GM19099 (cell line): ENCODE data around the gene SLCO3A1.

Experiments
- POLR2A ChIP-seq: IDR thresholded peaks from 3 replicates; pipeline ENCODE4 v1.6.1; 2011; ENCODE audit warnings: low read depth; ENCODE audit not compliant: insufficient read length; ENCODE audit errors: extremely low read depth

SLCO3A1 gene

DNA sequence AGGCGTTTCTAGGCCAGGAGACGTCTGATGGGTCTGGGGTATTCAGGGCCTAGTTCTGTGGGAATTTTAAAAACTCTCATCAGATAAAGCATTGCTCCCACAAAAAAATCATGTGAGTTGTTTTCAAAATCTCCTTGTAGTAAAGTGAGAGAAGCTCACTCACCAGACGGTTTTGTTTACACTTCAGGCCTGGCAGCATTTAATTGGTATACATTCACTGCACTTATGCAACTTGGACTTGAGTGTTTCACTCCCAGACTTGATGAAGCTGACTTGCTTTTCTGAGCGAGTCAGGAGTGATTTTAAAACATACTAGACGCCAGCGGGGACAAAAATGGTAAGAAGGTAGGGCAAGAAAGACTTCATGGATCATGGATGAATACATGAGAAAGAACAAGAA is 75.2 kb downstream of the SLCO3A1 start:
- no peak for TF ChIP-seq POLR2A

DNA sequence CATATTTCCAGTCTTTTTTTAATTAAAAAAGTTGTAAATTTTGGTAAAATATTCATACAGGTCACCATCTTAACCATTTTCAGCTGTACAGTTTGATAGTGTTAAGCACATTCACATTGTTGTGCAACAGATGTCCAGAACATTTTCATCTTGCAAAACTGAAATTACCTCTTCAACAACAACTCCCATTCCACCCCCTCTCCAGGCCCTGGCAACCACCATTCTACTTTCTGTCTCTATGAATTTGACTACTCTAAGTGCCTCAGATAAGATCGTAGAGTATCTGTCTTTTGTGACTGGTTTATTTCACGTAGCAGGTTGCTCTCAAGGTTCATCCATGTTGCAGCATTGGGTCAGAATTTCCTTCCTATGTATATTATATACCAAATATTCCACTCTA is 76.0 kb downstream of the SLCO3A1 start:
- TF ChIP-seq POLR2A, result no peak

DNA sequence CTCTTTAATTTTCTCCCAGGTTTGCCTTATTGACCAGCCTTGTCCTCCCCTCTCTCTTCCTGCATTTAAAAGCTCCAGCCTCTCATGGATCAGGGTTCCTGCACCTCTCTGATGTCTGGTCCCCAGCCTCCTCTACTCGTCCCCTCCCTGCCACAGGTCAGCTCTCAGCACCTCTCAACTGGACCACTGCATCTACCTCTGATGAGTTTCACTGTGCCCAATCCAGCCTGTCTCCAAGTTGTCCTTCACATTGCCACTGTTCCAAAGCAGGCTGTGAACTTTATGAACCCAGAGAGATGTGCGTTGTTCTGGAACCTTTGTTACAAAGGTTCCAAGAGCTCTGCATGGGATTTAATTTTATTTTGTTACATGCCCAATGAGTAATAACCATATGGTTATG is 76.6 kb downstream of the SLCO3A1 start:
- no peak for TF ChIP-seq POLR2A

DNA sequence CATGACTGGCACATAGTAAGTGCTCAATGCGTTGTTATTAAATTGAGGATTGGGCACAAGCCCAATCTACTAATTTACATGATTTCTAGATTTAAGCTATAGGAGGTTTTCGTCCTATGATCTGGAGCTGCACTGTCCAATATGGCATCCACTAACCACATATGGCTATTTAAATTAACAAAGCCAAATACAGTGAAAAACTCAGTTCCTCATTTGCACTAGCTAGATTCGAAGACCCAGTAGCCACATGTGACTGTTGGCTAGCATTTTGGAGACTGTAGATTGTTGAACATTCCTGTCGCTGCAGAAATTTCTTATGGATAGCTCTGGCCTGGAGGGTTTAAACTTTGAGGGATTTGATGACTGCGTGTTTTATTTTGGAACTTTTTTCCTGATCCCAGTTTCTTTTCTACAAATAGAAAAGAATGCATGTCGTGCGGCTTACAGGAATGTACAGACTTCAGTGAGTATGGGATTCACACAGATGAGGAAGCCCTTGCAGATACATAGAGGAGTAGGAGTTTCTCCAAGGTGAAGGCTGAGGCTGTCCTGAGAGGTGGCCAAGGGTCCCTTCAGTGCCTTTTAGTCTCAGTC is 82.8 kb downstream of the SLCO3A1 start:
- no peak for TF ChIP-seq POLR2A

DNA sequence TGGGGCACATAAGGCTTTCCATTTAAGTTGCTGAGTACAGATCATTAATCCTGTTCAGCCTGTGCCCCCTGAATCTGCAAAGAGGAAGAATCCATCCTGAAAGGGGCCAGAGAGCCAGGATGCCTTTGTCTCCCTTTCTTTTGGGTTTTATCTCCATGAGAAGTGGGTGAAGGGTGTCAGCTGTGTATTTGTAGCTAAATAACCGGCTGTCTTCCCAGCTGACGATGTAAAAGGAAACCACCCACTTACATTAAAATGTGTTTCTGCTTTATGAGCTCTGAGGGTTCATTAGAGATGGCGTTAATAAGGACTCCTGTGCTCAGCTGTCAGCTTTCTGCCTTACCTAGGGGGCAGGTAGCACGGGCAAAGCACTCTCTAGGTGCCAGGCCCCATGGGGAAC is 83.4 kb downstream of the SLCO3A1 start:
- TF ChIP-seq POLR2A, result no peak

DNA sequence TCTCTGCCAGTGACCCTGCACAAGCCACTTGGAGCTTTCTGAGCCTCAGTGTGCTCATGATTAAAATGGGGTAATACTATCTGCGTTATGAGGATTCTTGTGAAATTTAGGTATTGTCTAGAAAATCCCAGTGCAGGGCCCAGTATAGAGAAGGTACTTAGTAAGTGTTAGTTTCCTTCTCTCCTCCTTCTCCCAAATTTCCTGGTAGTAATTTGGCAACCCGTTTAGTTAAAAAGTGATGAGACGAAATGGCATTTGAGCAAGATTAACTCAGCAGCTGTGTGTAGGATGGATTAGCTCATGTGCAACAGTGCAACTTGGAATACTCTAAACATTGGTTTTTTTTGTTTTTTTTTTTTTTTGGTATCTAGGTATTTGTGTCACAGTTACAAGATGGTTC is 84.6 kb downstream of the SLCO3A1 start:
- TF ChIP-seq POLR2A, result no peak

DNA sequence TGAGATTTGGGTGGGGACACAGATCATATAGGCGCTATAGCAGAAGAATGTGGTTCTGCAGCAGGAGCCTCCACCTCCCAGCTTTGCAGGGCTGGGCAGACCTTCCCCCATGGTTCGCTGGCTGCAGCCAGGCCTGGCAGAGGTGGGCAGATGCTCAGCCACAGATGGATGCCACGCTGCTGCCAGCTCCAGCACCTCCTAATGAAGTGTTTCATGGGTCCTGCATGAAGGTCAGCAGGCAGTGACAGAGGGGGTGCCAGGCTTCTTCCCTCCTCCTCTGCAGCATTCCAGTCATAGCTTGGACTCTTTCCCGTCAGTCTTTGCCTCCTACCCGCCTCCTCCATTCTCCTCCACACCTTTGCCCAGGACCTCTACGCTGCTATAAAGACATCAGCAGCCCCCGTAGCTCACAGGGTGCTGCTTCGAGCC is 85.9 kb downstream of the SLCO3A1 start:
- TF ChIP-seq POLR2A, result no peak

DNA sequence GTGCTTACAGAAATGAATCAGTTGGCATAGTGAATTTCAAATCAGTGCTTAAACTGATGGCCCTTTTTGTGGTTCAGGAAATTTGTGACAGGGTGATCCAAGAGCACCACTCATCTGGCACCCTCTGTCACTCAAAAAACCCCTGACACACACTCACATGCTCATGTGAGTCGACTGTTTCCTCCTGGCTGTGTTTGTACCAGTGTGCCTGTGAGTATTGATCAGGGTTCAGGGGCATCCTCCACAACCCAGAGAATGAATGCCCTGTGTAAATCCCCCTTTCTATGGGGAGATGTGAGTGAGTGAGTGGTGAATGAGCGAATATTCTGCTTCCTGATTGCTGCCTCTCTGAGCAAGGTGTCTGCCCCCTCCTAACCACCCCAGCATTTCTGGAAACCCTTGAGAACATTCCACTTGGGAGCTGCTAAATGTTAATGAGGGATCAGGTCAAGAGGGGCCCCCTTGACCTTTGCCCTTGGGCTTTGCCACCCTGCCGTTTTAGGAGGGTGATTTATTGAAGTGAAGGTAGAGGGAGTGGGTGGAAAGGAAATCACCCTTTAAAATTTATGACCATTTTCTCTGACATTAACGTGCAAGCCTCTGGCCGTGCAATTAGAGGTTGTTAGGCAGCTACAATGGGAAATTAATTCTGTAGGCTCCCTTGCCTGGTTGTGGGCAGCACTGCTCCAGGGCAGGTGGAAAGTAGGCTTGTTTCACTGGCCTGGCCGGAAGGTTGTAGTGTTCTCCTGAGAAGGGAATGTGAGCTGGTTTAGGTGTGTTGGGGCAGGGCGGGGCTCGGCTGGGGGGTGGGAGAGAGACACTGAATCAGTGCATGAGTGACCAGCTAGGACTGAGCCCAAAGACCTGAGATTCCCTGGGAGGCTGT is 87.2 kb downstream of the SLCO3A1 start:
- TF ChIP-seq POLR2A, result no peak

DNA sequence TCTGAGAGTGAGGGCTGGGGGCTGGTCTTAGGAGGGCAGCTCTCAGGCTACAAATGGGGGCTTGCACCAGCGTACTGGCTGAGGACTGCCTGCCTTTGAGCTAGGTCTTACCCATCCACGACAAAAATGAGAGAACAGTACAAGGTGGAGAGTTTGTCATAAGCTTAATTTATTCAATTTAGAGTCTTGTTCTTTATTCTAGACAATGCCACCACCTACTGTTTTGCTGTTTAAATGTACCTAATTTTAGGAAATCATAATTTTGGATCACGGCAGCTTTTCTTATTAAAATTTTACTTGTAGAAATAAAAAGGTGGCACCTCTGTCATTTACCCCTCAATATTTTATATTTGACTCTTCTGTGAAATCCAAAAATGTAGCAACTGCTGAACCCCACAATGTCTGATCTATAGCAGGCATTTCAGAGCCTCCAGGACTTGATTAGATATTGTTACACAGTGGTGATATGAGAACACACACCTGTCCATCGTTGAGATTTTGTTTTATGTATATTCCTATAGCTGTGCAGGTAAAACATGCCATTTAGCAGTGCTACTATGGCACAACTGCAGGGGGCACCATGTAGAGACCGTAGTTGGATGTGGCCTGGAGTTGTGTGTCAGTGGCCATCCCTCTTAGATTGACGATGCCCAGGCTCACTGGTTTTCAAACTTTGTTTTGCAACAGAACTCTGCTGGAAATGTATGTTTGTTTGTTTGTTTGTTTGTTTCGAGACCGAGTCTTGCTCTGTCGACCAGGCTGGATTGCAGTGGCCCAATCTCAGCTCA is 88.6 kb downstream of the SLCO3A1 start:
- no peak for TF ChIP-seq POLR2A

DNA sequence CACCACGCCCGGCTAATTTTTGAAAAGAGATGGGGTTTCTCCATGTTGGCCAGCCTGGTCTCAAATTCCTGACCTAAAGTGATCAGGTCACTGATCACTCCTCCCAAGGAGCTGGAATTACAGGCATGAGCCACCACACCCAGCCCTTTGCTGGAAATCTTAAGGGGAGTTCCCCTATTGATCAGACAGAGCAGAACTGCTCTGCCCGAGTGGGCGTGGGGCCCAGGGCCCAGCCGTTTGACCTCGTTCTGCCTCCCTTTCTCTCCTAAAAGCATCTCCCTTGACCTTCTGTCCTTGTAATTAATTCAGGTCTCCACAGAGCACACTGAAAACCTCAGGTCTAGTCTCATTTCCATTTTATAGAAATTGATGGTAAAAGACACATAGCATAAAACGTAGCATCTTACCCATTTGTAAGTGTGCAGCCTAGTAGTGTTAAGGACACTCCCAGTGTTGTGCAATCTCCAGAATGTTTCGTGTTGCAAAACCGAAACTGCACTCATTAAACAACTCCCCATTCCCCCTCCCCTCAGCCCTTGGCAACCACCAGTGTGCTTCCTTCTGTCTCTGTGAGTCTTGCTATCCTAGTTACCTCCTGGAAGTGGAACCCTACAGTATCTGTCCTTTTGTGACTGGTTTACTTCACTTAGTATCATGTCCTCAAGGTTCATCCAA is 89.3 kb downstream of the SLCO3A1 start:
- TF ChIP-seq POLR2A, result no peak

DNA sequence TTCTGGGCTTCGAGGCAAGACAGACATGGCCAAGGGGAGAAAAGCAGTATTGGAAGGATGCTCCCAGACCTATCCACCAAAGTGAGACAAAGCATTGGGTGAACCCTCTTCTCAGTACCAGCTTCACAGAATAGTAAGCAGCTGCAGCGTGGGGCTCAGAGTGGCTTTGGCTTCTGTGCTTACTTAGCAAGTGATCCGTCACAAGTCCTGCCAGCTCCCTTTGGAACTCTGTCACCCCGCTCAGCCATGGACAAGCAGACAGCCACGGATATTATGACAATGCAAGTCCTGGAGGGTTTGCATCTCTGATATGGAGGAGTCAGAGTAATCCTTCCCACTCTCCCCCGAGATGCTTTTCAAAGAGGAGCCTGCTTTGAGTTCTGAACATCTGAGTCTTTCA is 90.8 kb downstream of the SLCO3A1 start:
- no peak for TF ChIP-seq POLR2A

DNA sequence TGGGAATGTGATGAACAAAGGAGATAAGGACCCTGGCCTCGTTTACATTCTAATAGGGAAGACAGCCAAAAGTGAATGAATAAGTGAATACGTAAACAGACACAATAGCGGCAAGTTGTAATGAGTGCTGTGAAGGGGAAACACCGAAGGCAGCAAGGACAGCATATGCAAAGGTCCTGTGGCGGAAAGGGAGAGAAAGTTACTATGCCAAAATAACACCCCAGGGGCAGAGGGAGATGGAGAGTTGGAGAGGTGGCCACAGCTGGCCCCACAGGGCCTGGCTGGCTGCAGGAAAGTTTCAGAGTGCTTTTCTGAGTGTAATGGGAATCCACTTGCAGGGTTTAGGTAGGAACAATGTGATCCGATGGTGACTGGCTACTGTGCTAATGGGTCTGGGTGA is 91.9 kb downstream of the SLCO3A1 start:
- TF ChIP-seq POLR2A, result no peak

DNA sequence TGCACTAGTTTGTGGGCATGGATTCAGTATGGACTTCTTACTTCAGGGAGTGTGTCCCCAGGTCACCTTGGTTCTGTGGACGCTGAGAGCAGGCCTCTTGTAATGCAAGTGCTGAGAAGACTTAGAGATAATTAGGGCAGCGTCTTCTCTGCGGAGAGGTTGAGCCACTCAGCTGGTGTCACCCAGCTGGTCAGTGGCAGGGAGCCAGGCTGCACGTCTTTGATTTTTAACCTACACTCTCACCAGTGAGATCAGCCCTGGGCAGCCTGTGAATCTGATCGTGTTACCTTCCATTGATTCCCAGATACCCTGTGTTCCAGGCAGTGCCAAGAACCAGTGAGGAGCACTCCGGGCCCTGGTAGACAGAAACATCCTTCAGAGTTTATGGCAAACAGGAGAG is 92.6 kb downstream of the SLCO3A1 start:
- TF ChIP-seq POLR2A, result no peak

DNA sequence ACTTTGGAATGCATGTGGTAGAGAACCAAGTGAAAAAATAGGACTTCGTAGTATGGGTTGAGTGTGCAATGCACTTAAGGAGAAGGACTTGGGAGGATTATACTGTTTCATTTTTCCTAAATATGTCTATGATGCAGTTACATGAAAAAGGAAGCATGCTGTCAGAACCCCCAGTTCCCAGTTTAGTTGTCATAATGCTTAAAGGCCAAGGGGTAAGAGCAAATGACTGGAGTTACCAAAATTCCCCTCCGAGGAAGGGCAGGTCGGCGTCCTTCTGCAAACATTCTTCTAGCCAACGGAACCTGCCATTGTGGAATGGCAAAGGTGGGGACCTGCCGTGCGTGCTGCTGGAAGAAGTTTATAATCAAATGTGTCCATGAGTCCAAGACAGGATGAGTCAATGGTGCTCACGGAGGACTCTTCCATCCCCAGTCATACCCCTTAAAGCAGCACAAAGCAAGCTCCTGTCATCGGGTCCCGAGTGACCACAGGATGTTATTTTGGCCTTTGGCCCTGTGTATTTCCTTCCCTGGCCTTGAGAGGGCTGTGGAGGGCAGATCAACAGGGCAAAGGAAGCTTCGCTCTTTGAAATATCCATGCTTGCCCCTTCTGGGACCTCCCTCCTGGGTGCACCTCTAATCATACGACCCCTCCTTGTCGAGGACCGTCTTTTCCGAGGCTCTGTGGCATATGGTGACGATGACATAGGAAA is 93.2 kb downstream of the SLCO3A1 start:
- TF ChIP-seq POLR2A, result no peak

DNA sequence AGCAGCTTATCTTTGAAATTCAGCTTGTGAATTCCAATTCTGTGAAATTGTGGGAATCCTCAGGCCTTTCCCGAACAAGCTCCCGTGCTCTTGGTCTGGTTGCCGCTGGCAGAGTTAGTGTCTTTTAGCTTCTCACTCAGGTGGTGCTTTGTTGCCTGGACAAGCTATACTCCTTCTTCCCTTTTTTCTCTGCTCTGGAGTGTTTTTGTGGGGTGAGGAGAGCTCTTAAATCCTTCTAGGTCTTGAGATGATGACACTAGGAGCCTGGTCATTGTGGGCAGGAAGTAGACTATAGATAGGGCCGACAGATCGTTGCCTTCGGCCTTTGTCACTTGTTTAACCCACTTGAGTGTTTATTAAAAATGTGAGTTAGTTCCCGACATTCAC is 93.8 kb downstream of the SLCO3A1 start:
- TF ChIP-seq POLR2A, result no peak
